AG04449 (cell line): Measurements from ENCODE around the gene KRT80.

Experiments
- CTCF ChIA-PET: fragments of 350-600 bp; formaldehyde crosslinking; extraction: SDS; loops from one replicate; lab custom pipeline; 2021; ENCODE audit warnings: antibody characterized with exemption; lab: Yijun Ruan, JAX
- POLR2A ChIA-PET: fragments of 400-600, 350-600 bp; formaldehyde crosslinking; extraction: SDS; loops from one replicate; lab custom pipeline; 2020; ENCODE audit warnings: antibody characterized with exemption, inconsistent platforms; lab: Yijun Ruan, JAX
- DNase-seq: peaks from one replicate; pipeline ENCODE4 v3.0.0-alpha.2; 2010; ENCODE audit warnings: low read depth, low spot score
- H3K4me3 ChIP-seq: 2 replicates; pipeline ENCODE4 v1.5.1; 2011; ENCODE audit warnings: low read depth, mild to moderate bottlenecking, control low read depth, low read length
- CTCF ChIP-seq: IDR thresholded peaks from one replicate; pipeline ENCODE4 v1.5.1; 2011; ENCODE audit warnings: mild to moderate bottlenecking, moderate library complexity, low read length, control low read depth, inconsistent platforms; ENCODE audit not compliant: insufficient read depth; ENCODE audit errors: missing control alignments

Gene KRT80

GRCh38 chr12:52232674-52233461 lies 41.1 kb upstream of the KRT80 start, which contains the start of gene KRT7:
Gene KRT7 (plus strand): TSS chr12:52233243. CDS start chr12:52233297, 54 bp downstream.
- DNase-seq, result no peak
- POLR2A ChIA-PET, result interaction anchor here (1.0 to 1.2 kb wide), 2 partner anchors 11 to 46 kb away, joined by 3 read pairs; no protein-coding TSS in a partner anchor
- peak within 1 kb of the TSS; percentile 42 for H3K4me3 ChIP-seq
- CTCF ChIA-PET, result interaction anchor here (0.8 to 6.8 kb wide), 5 partner anchors 11 to 95 kb away, joined by 3 to 46 read pairs (median 7); no protein-coding TSS in a partner anchor
- peak; percentile 25 for TF ChIP-seq CTCF

DNA sequence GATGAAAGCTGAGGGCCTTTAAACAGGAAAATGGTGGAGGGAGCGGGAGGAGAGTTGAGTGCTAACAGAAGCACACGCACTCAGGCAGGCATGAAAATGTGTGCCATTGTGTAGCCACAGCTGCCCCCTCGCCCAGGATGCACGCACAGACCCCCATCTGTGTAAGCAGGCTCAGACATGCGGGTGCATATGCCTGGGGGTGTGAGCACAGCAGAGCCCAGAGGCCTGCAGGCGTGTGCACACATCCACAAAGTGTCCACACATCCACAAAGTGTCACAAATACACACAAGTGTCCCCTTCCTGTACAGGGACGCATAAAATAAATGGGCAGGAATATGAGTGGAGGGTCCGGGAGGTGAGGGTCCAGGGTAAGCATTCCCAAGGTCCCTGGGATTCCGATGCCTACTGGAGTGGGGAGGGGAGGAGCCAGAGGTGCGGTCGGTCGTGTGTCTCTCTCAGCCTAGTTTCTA lies 40.4 kb upstream of the KRT80 start:
- peak overlapping the region; percentile 42 for H3K4me3 ChIP-seq
- CTCF ChIA-PET, result interaction anchor here (0.8 to 6.8 kb wide), 6 partner anchors 10 to 95 kb away, joined by 3 to 46 read pairs (median 7); no protein-coding TSS in a partner anchor
- POLR2A ChIA-PET, result interaction anchor here (1.0 to 1.2 kb wide), 2 partner anchors 12 to 47 kb away, joined by 3 read pairs; no protein-coding TSS in a partner anchor
- no peak for TF ChIP-seq CTCF
- DNase-seq, result no peak

DNA sequence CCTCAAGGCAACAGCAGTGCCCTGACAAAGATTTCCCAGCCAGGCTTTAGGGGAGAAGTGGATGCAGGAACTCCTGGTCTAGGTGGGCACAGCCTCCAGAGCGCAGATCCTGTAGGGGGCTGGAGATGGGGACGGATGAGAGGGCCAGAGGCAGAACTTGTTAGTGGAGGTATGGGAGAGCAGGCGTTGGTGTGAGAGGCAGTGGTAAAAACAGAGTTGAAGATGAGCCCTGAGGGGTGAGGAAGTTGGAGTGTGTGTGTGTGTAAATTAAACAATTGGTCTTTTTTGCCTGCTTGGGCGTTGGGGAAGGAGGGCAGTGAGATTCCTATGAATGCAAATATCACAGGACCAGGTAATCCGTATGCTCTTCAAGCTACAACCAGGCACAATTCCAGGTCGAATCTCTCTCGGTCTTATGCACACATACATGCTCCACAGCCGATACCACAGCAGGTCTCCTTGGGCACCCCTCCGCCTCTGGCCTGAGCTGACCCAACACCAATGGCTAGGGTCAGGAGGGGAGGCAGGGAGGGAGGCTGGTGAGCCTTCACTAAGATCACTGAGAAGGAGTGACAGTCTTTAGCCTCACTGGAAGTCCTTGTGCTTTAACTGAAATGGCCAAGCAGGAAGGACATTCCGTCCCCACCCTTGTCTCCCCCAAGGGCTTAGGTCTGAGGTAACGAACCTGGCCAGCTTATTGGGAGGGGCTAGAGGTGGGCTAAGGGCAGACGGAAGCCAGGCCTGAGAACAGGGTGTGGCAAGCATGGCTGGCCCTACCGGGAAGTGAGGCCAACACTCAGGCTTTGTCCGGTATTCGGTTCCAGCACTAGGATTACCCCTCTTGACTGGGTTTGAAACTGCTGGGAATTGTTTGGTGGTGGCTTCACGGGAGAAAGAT lies 39.7 kb upstream of the KRT80 start:
- ChIA-PET POLR2A (no interaction called here), CTCF (interaction anchor here (1.1 to 6.8 kb wide), 6 partner anchors 10 to 96 kb away, joined by 3 to 46 read pairs (median 8); no protein-coding TSS in a partner anchor)
- TF ChIP-seq CTCF, result no peak
- no peak overlapping the region for H3K4me3 ChIP-seq
- no peak for DNase-seq

GRCh38 chr12:52230364-52231281 lies 38.8 kb upstream of the KRT80 start:
- ChIA-PET CTCF (interaction anchor here (1.1 to 6.8 kb wide), 8 partner anchors 9 to 654 kb away, joined by 3 to 46 read pairs (median 6); no protein-coding TSS in a partner anchor), POLR2A (no interaction called here)
- H3K4me3 ChIP-seq, result no peak overlapping the region
- peak; percentile 50 for DNase-seq
- TF ChIP-seq CTCF, result no peak

DNA sequence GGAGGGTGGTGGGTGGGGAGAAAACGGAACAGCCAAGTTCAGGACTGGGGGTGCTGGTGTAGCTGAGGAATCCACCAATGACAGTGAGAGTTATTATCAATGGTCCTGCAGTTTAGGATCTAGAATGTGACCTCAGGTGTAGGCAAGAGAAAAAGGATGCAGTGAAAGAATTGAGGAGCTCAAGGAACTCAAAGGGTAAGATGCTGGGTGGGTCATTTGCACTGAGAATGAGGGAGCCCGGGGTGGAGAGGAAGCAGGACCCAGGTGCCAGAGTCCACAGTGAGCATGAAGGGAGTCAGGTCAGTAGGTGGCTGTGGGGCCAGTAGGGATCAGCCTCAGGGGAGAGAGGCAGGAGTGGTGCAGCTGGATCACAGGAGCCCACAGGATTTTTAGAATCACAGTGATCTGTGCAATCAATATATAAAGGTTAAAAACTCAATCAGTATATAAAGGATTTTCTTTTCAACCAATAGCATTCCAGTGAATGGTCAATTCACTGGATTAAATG lies 38.1 kb upstream of the KRT80 start:
- no peak for DNase-seq
- TF ChIP-seq CTCF, result no peak
- POLR2A ChIA-PET, result no interaction called here
- H3K4me3 ChIP-seq, result no peak overlapping the region
- CTCF ChIA-PET, result interaction anchor here (0.7 to 6.8 kb wide), 8 partner anchors 9 to 655 kb away, joined by 3 to 46 read pairs (median 6); no protein-coding TSS in a partner anchor
